Peyer's patch (tissue), 4 donors: Measurements from ENCODE around the gene MPP7. TPM values are rescaled to one million over a fixed set of nuclear protein-coding genes. Genes with fewer than 3 reads are reported as not detected.

Source experiments
- DNase-seq, 3 donors: peaks; one replicate each; pipeline ENCODE4 v3.0.0-alpha.2; 2017 to 2019
- H3K27ac ChIP-seq, 4 donors: fragments of 200-600 bp; sonication (generic); one replicate each; pipeline ENCODE4 v1.5.1; 2016 to 2019
- H3K27me3 ChIP-seq, 2 donors: fragments of 200-600 bp; sonication (generic); one replicate each; pipeline ENCODE4 v1.5.1; 2019
- H3K36me3 ChIP-seq, 3 donors: fragments of 200-600 bp; sonication (generic); one replicate each; pipeline ENCODE4 v1.5.1; 2016 to 2019
- H3K4me1 ChIP-seq, 4 donors: fragments of 200-600 bp; sonication (generic); one replicate each; pipeline ENCODE4 v1.5.1; 2016 to 2019
- H3K4me3 ChIP-seq, 4 donors: fragments of 200-600 bp; sonication (generic); 1 replicate in 3 of 4; 2 replicates in 1 of 4; pipeline ENCODE4 v1.5.1; 2016 to 2019; ENCODE audit warnings: mild to moderate bottlenecking in 1 of 4
- H3K9me3 ChIP-seq, 4 donors: fragments of 200-600 bp; sonication (generic); one replicate each; pipeline ENCODE4 v1.5.1; 2016 to 2019; ENCODE audit warnings: mild to moderate bottlenecking in 1 of 4
- POLR2A ChIP-seq, 2 donors: fragments of 450-650 bp; IDR thresholded peaks; one replicate each; pipeline ENCODE4 v1.5.1; 2017; ENCODE audit warnings: antibody characterized with exemption in 2 of 2, mild to moderate bottlenecking in 2 of 2, moderate library complexity in 2 of 2
- total RNA-seq, 4 donors: library from RNA; depleted of rRNA; stranded (reverse); fragments of >200 nt; gene quantifications; one replicate each; pipeline ENCODE4 v1.1.0, GENCODE V29; 2016
- TF ChIP-seq, protein P1 (sequence below), 6 experiments: fragments of 450-650 bp in 4 of 6; fragments of 200-600 bp in 2 of 6; sonication (generic) in 1 of 6; IDR thresholded peaks; one replicate each; pipeline ENCODE4 v1.5.1; 2017 to 2019; ENCODE audit warnings: antibody characterized with exemption in 6 of 6, mild to moderate bottlenecking in 3 of 6, moderate library complexity in 1 of 6

Gene MPP7
- total RNA-seq, 4 donors from 2014 or later: 9.9 to 15.4 (median 13.2) TPM

- TF ChIP-seq POLR2A (IDR thresholded peaks at IDR 0.05): no peak
- TF ChIP-seq, protein P1, sequence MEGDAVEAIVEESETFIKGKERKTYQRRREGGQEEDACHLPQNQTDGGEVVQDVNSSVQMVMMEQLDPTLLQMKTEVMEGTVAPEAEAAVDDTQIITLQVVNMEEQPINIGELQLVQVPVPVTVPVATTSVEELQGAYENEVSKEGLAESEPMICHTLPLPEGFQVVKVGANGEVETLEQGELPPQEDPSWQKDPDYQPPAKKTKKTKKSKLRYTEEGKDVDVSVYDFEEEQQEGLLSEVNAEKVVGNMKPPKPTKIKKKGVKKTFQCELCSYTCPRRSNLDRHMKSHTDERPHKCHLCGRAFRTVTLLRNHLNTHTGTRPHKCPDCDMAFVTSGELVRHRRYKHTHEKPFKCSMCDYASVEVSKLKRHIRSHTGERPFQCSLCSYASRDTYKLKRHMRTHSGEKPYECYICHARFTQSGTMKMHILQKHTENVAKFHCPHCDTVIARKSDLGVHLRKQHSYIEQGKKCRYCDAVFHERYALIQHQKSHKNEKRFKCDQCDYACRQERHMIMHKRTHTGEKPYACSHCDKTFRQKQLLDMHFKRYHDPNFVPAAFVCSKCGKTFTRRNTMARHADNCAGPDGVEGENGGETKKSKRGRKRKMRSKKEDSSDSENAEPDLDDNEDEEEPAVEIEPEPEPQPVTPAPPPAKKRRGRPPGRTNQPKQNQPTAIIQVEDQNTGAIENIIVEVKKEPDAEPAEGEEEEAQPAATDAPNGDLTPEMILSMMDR (IDR thresholded peaks at IDR 0.05): no peak
- DNase-seq: no peak
- H3K4me1 ChIP-seq: no peaks in the 10 kb centered on the region
- H3K27ac ChIP-seq: no peak overlapping the region
- H3K9me3 ChIP-seq: no peaks in the 10 kb centered on the region
- H3K4me3 ChIP-seq: no peak overlapping the region
- no peaks in the 10 kb centered on the region for H3K36me3 ChIP-seq
- H3K27me3 ChIP-seq: no peaks in the 10 kb centered on the region
Measured at GRCh38 chr10:28266449-28267224, 36.2 kb downstream of the MPP7 start.

GRCh38 chr10:28263136-28263857, 39.6 kb downstream of the MPP7 start:
- H3K9me3 ChIP-seq: no peaks in the 10 kb centered on the region
- H3K27ac ChIP-seq: no peak overlapping the region
- no peaks in the 10 kb centered on the region for H3K27me3 ChIP-seq
- TF ChIP-seq, protein P1 (IDR thresholded peaks at IDR 0.05): no peak
- TF ChIP-seq POLR2A (IDR thresholded peaks at IDR 0.05): no peak
- DNase-seq: no peak
- no peak overlapping the region for H3K4me3 ChIP-seq
- H3K4me1 ChIP-seq: no peaks in the 10 kb centered on the region
- no peaks in the 10 kb centered on the region for H3K36me3 ChIP-seq

DNA sequence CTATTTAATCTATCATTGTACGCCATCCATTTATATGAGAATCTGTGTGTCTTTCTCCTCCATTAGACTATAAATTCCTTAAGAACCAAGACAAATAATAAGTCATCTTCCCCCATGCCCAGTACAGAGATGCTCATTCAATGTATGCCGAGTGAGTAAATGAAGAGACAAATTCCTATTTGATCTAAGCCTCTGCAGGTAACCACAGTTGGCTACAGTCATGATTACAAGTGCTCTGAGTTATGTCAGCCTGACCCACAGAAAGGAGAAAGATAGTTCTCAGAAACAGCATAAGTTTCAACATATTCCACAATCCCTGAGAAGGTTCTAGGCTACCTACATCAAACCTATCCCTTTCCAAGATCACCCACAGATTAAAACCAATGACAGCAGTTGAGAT, 46.1 kb downstream of the MPP7 start:
- no peak for TF ChIP-seq POLR2A (IDR thresholded peaks at IDR 0.05)
- TF ChIP-seq, protein P1 (IDR thresholded peaks at IDR 0.05): no peak

GRCh38 chr10:28254290-28254985, 48.4 kb downstream of the MPP7 start:
- DNase-seq: no peak
- Histone ChIP-seq H3K9me3 (no peaks in the 10 kb centered on the region), H3K4me3 (no peak overlapping the region), H3K27ac (no peak overlapping the region), H3K36me3 (no peaks in the 10 kb centered on the region), H3K4me1 (no peaks in the 10 kb centered on the region), H3K27me3 (no peaks in the 10 kb centered on the region)
- TF ChIP-seq, protein P1 (IDR thresholded peaks at IDR 0.05): no peak
- no peak for TF ChIP-seq POLR2A (IDR thresholded peaks at IDR 0.05)

More for the DNA sequence above, 46.1 kb downstream of the MPP7 start:
- no peaks in the 10 kb centered on the region for H3K9me3 ChIP-seq
- H3K27me3 ChIP-seq: no peaks in the 10 kb centered on the region
- H3K4me3 ChIP-seq: no peak overlapping the region
- DNase-seq: no peak
- no peaks in the 10 kb centered on the region for H3K36me3 ChIP-seq
- H3K4me1 ChIP-seq: no peaks in the 10 kb centered on the region
- H3K27ac ChIP-seq: no peak overlapping the region

DNA sequence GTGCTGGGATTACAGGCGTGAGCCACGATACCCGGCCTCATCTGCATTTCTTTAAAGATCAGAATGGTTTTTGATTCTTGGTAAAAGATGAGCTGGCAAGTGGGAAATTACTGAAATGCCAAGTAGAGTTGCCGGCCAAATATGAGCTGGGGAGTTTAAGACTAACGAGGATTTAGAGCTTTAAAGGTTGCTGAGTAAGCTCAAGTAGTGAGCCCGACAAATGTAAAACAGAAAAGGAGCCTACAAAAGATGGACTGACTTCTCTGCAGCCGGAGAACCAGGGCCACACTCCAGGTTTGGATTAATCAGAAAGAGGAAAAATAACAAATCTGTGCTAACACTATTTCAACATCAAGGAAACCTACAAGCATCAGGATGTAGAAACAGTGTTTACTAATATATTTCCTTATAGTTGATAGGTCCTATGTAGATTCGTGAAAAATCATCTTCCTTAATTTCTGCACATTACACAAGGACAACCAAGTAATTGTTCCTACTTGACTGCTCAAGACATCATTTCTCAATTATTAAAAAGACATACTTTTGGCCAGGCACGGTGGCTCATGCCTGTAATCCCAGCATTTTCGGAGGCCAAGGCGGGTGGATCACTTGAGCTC, 49.6 kb downstream of the MPP7 start:
- no peak for DNase-seq
- Histone ChIP-seq H3K27ac (no peak overlapping the region), H3K27me3 (no peaks in the 10 kb centered on the region), H3K36me3 (no peaks in the 10 kb centered on the region), H3K4me3 (no peak overlapping the region), H3K4me1 (no peaks in the 10 kb centered on the region), H3K9me3 (no peaks in the 10 kb centered on the region)
- no peak for TF ChIP-seq POLR2A (IDR thresholded peaks at IDR 0.05)
- TF ChIP-seq, protein P1 (IDR thresholded peaks at IDR 0.05): no peak
